ENCODE results near the gene ACSL3.
A peak's percentile ranks its signal among the peaks of the same experiment; 100 is the strongest.

ACSL3 gene

DNA sequence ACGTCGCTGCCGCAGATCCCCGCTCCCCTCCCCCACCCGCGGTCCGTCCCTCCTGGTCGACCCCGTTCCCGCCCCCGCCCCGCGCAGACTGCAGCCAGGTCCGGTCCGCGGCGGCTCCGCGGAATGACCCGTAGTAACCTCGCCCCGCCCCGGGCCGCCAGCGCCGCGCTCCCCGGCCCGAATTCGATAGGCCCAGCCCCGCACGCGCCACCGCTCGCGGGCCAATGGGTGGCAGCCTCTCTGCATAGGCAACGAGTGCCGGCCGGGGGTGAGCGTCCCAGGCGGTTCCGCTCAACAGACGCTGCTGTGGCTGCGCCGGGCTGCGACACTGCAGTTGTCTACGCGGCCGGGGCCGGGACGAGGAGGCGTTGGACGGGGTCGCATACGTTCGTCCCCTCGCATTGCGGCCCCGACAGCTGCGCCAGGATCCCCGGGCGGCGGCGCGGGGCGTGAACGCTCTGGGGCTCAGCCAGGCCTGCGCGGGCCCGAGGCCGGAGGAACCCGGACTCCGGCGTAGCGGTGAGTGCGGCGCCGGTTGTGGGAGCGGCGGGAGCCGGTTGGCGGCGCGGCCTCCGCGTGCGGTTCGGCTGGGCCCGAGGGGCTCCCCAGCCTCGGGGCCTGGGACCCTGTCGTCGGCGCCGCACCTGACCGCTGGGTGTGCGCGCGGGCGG lies at the start of gene ACSL3:
TSS of gene ACSL3 (plus strand) at position 297 of the 671 bp plus-strand sequence. CDS start 47,737 bp downstream, outside the sequence.
- Histone ChIP-seq H3K4me1 (ENCODE audit: control insufficient read depth, insufficient read depth, low read length) (peaks cover 30% of the 10 kb centered on the region), H3K9ac (ENCODE audit: low read length) (peak within 1 kb of the TSS; percentile 84), H3K9me3 (ENCODE audit: control insufficient read depth, low read length) (no peaks in the 10 kb centered on the region), H3K36me3 (ENCODE audit: control insufficient read depth, insufficient read depth, low read length) (no peaks in the 10 kb centered on the region), H3K4me3 (ENCODE audit: low read length) (peak within 1 kb of the TSS; percentile 26), H3K27me3 (ENCODE audit: control insufficient read depth, insufficient read depth, low read length) (no peaks in the 10 kb centered on the region)

DNA sequence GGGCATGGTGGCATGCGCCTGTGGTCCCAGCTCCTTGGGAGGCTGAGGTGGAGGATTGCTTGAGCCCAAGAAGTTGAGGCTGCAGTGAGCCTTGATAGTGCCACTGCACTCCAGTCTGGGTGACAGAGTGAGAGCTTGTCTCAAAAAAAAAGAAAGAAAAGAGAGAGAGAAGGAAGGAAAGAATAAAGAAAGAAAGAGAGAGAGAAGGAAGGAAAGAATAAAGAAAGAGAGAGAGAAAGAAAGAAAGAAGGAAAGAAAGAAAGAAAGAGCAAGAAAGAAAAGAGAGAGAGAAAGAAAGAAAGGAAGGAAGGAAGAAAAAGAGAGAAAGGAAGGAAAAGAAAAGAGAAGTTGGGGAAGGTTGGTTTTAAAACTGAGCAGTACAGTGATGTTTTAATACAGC lies 49.0 kb upstream of the ACSL3 start:
- no peak overlapping the region for H3K4me3 ChIP-seq (ENCODE audit: low read length)
- peaks cover 6% of the 10 kb centered on the region for H3K27me3 ChIP-seq (ENCODE audit: control insufficient read depth, insufficient read depth, low read length)
- peaks cover 8% of the 10 kb centered on the region for H3K4me1 ChIP-seq (ENCODE audit: control insufficient read depth, insufficient read depth, low read length)
- no peaks in the 10 kb centered on the region for H3K9me3 ChIP-seq (ENCODE audit: control insufficient read depth, low read length)
- no peak overlapping the region for H3K9ac ChIP-seq (ENCODE audit: low read length)
- no peaks in the 10 kb centered on the region for H3K36me3 ChIP-seq (ENCODE audit: control insufficient read depth, insufficient read depth, low read length)

- H3K9me3 ChIP-seq (ENCODE audit: control insufficient read depth, low read length) = no peaks in the 10 kb centered on the region
- no peak overlapping the region for H3K4me3 ChIP-seq (ENCODE audit: low read length)
- H3K27me3 ChIP-seq (ENCODE audit: control insufficient read depth, insufficient read depth, low read length) = peaks cover 6% of the 10 kb centered on the region
- H3K36me3 ChIP-seq (ENCODE audit: control insufficient read depth, insufficient read depth, low read length) = no peaks in the 10 kb centered on the region
- H3K9ac ChIP-seq (ENCODE audit: low read length) = no peak overlapping the region
- H3K4me1 ChIP-seq (ENCODE audit: control insufficient read depth, insufficient read depth, low read length) = no peaks in the 10 kb centered on the region
Observed at GRCh38 chr2:222813177-222813843, 47.5 kb upstream of the ACSL3 start.

- no peaks in the 10 kb centered on the region for H3K9me3 ChIP-seq (ENCODE audit: control insufficient read depth, low read length)
- no peak overlapping the region for H3K4me3 ChIP-seq (ENCODE audit: low read length)
- H3K9ac ChIP-seq (ENCODE audit: low read length) = no peak overlapping the region
- H3K4me1 ChIP-seq (ENCODE audit: control insufficient read depth, insufficient read depth, low read length) = peaks cover 11% of the 10 kb centered on the region
- H3K27me3 ChIP-seq (ENCODE audit: control insufficient read depth, insufficient read depth, low read length) = no peaks in the 10 kb centered on the region
- H3K36me3 ChIP-seq (ENCODE audit: control insufficient read depth, insufficient read depth, low read length) = no peaks in the 10 kb centered on the region
Observed at GRCh38 chr2:222819722-222820333, 41.0 kb upstream of the ACSL3 start.

DNA sequence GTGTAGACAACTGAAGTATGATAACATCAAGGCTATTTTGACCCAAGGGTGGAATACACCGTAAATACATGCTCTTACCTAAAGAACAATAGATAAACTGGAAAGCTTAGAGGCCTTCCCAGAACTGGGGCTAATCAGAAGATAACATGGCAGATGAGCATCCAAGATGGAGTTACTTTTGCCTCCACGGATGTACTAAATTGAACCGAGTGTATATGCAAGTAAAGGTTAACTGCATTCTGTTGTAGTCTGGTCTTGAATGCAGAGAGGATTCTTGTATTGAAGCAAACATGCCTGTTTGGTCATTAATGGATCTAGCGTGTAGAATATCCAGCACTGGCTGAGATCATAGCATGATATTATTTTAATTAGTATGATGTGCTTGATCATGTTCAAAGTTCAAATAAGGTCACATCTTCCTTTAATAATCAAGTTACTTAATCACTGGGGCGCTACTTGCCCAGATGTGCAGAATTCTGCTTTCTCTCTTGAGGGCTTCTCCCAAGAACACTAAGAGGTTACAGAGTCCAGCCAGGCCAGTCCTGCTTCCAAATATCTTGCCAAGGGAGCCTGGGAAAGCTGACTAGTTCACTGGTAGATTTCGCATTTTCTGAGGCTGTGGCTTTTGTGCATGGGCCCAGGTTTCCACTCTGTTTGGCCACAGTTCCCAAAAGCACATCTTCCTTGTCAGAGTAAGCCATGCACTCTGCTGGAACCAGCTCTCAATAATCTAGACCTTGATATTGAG lies 37.5 kb upstream of the ACSL3 start:
- no peak overlapping the region for H3K4me3 ChIP-seq (ENCODE audit: low read length)
- H3K4me1 ChIP-seq (ENCODE audit: control insufficient read depth, insufficient read depth, low read length) = peaks cover 19% of the 10 kb centered on the region
- no peaks in the 10 kb centered on the region for H3K9me3 ChIP-seq (ENCODE audit: control insufficient read depth, low read length)
- no peaks in the 10 kb centered on the region for H3K27me3 ChIP-seq (ENCODE audit: control insufficient read depth, insufficient read depth, low read length)
- H3K9ac ChIP-seq (ENCODE audit: low read length) = no peak overlapping the region
- no peaks in the 10 kb centered on the region for H3K36me3 ChIP-seq (ENCODE audit: control insufficient read depth, insufficient read depth, low read length)

DNA sequence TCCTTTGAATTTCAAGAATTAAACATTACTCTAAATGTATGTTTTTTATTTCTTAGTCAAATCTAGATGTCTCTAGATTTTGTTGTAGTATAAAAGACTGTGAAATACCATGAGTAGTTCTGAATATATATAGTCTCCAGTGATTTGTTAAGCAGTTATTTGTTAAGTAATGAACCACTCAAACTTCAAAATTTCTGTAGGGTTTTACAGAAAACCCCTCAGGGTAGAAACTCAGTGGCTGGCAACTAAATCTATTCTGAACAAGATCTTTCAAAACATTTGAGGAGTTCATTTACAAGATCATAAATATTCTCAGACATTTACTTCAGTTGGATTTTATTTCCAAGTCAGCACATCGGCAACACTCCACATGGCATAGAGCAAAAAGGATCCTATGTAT lies 35.8 kb upstream of the ACSL3 start:
- Histone ChIP-seq H3K36me3 (ENCODE audit: control insufficient read depth, insufficient read depth, low read length) (no peaks in the 10 kb centered on the region), H3K27me3 (ENCODE audit: control insufficient read depth, insufficient read depth, low read length) (no peaks in the 10 kb centered on the region), H3K4me3 (ENCODE audit: low read length) (no peak overlapping the region), H3K4me1 (ENCODE audit: control insufficient read depth, insufficient read depth, low read length) (peaks cover 11% of the 10 kb centered on the region), H3K9ac (ENCODE audit: low read length) (no peak overlapping the region), H3K9me3 (ENCODE audit: control insufficient read depth, low read length) (no peaks in the 10 kb centered on the region)

DNA sequence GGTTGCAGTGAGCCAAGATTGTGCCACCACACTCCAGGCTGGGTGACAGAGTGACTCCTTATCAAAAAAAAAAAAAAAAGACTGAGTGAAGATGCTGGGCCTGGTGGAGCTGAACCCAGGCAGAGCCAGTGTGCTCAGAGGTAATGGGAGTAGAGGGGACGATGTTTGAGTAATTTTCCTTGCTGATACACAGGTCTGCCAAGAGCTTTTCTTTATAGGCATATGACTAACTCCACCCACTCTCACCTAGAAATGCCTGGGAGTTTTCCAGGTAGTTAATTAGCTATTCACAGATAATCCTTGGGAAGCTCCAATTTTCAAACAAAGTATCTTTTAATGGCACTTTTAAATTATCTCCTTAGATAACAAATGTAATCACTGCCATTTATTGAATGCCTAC lies 33.4 kb upstream of the ACSL3 start:
- H3K9ac ChIP-seq (ENCODE audit: low read length) = no peak overlapping the region
- no peak overlapping the region for H3K4me3 ChIP-seq (ENCODE audit: low read length)
- H3K27me3 ChIP-seq (ENCODE audit: control insufficient read depth, insufficient read depth, low read length) = no peaks in the 10 kb centered on the region
- H3K4me1 ChIP-seq (ENCODE audit: control insufficient read depth, insufficient read depth, low read length) = peaks cover 8% of the 10 kb centered on the region
- no peaks in the 10 kb centered on the region for H3K9me3 ChIP-seq (ENCODE audit: control insufficient read depth, low read length)
- no peaks in the 10 kb centered on the region for H3K36me3 ChIP-seq (ENCODE audit: control insufficient read depth, insufficient read depth, low read length)

- H3K27me3 ChIP-seq (ENCODE audit: control insufficient read depth, insufficient read depth, low read length) = no peaks in the 10 kb centered on the region
- no peak overlapping the region for H3K9ac ChIP-seq (ENCODE audit: low read length)
- no peak overlapping the region for H3K4me3 ChIP-seq (ENCODE audit: low read length)
- H3K36me3 ChIP-seq (ENCODE audit: control insufficient read depth, insufficient read depth, low read length) = no peaks in the 10 kb centered on the region
- peaks cover 8% of the 10 kb centered on the region for H3K4me1 ChIP-seq (ENCODE audit: control insufficient read depth, insufficient read depth, low read length)
- H3K9me3 ChIP-seq (ENCODE audit: control insufficient read depth, low read length) = no peaks in the 10 kb centered on the region
Observed at GRCh38 chr2:222828572-222828971, 32.3 kb upstream of the ACSL3 start.

GRCh38 chr2:222830164-222830563 lies 30.7 kb upstream of the ACSL3 start:
- H3K9ac ChIP-seq (ENCODE audit: low read length) = no peak overlapping the region
- no peaks in the 10 kb centered on the region for H3K9me3 ChIP-seq (ENCODE audit: control insufficient read depth, low read length)
- H3K36me3 ChIP-seq (ENCODE audit: control insufficient read depth, insufficient read depth, low read length) = no peaks in the 10 kb centered on the region
- H3K4me1 ChIP-seq (ENCODE audit: control insufficient read depth, insufficient read depth, low read length) = peaks cover 8% of the 10 kb centered on the region
- H3K27me3 ChIP-seq (ENCODE audit: control insufficient read depth, insufficient read depth, low read length) = no peaks in the 10 kb centered on the region
- no peak overlapping the region for H3K4me3 ChIP-seq (ENCODE audit: low read length)

GRCh38 chr2:222833410-222833809 lies 27.4 kb upstream of the ACSL3 start:
- Histone ChIP-seq H3K9me3 (ENCODE audit: control insufficient read depth, low read length) (no peaks in the 10 kb centered on the region), H3K4me3 (ENCODE audit: low read length) (no peak overlapping the region), H3K9ac (ENCODE audit: low read length) (no peak overlapping the region), H3K4me1 (ENCODE audit: control insufficient read depth, insufficient read depth, low read length) (peaks cover 7% of the 10 kb centered on the region), H3K36me3 (ENCODE audit: control insufficient read depth, insufficient read depth, low read length) (no peaks in the 10 kb centered on the region), H3K27me3 (ENCODE audit: control insufficient read depth, insufficient read depth, low read length) (no peaks in the 10 kb centered on the region)

- H3K9me3 ChIP-seq (ENCODE audit: control insufficient read depth, low read length) = no peaks in the 10 kb centered on the region
- no peak overlapping the region for H3K9ac ChIP-seq (ENCODE audit: low read length)
- no peaks in the 10 kb centered on the region for H3K36me3 ChIP-seq (ENCODE audit: control insufficient read depth, insufficient read depth, low read length)
- peaks cover 7% of the 10 kb centered on the region for H3K4me1 ChIP-seq (ENCODE audit: control insufficient read depth, insufficient read depth, low read length)
- H3K4me3 ChIP-seq (ENCODE audit: low read length) = no peak overlapping the region
- H3K27me3 ChIP-seq (ENCODE audit: control insufficient read depth, insufficient read depth, low read length) = no peaks in the 10 kb centered on the region
Observed at GRCh38 chr2:222835143-222835822, 25.6 kb upstream of the ACSL3 start.
